Activated naive CD4-positive, alpha-beta T cell treated with Interleukin-2 at 50 U/mL for 16 hours (primary cell): ENCODE results near the gene PIP4K2A.
"Not testable (repeated sequence)": the region's sequence is repeated elsewhere in the genome, so short reads cannot be mapped to it uniquely, and the experiment has no call there.

ENCODE experiments used
- DNase-seq: peaks from one replicate; pipeline ENCODE4 v3.0.0-alpha.2; 2020

Gene PIP4K2A

DNA sequence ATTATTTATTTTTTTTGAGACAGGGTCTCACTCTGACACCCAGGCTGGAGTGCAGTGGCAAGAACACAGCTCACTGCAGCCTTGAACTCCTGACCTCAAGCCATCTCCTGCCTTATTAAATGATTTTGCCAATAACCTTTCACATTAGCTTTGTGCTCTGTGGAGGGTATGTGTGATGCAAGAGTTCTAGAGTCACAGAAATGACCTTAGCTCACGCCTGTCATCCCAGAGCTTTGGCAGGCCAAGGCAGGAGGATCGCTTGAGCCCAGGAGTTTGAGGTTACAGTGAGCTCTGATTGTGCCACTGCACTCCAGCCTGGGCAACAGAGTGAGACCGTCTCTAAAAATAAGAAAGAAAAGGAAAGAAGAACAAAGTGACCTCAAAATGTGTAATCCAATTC lies 4.3 kb upstream of the PIP4K2A start:
- DNase-seq = not testable (repeated sequence)

DNA sequence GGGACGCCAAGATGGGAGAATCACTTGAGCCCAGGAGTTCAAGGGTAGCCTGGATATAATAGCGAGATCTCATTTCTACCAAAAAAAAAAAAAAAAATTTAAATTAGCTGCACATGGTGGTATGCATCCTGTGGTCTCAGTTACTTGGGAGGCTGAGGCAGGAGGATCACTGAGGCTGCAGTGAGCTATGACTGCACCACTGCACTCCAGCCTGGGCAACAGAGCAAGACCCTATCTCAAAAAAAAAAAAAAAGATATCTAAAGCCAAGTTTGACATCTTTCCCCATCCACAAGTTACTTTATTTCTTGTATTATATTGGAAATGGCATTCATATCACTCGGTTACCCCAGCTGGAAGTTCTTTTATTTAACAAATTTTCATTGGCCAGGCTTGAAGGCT lies 3.4 kb upstream of the PIP4K2A start:
- DNase-seq = no peak

DNA sequence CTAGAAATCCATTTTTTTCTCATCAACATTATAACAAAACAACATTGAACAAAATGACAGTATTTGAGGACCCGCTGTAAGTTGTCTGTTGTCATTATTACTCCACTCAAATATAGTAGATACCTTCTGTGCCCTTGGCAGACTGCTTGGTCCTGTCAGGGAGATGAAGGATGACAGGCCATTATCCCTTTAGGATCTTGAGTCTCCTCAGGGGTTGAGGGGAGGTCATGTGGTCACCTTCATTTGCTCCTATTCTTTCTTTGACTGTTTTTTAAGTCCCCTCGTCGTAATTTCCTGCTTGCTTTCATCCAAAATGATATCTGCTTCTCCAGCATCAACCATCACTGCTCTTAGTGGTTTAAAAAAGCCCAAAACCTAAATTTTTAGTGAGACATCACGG lies 2.6 kb upstream of the PIP4K2A start:
- DNase-seq = no peak

DNA sequence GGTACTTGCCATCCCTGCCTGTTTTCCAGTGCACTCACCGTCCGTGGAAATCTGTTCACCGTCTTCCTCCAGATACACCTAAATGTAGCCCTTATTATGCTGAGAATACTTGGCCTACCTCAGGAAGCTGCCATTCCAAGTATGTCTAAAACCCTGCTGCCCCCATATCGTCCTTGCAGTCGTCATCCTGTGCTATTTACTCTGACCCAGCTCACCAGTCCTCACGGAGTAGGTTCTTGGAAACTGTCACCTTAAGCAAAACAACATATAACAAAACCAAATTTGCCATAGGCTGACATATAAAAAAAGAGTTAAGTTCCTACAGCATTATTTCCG lies 880 bp upstream of the PIP4K2A start:
- DNase-seq = no peak

DNA sequence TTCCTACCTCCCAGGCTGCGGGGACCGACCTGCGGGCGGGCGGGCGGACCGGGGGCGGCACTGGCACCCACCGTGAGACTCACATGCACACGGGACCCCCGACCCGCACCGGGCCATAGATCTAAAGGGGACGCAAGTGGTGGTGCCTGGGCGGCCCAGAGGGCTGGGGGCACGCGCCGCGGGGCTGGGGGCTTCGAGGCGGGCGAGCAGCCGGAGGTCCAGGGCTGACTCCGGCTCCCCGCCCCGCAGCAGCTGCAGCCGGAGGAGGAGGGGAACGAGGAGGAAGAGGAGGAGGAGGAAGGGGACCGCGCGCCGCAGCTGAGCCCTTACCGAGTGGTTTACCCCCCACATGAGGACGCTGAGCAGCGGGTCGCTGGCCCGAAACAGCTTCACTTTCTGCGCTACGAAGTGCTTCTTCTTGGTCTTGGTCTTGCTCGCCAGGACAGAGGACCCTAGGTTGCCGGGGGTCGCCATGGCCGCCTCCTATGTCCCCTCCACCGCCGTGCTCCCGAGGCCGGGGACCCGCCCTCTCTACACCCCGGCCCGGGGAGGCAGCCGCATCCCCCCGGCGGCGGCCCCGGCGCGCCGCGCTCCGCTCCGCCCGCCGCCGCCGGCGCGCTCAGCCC lies 412 bp downstream of the PIP4K2A start:
- DNase-seq = peak; percentile 45

DNA sequence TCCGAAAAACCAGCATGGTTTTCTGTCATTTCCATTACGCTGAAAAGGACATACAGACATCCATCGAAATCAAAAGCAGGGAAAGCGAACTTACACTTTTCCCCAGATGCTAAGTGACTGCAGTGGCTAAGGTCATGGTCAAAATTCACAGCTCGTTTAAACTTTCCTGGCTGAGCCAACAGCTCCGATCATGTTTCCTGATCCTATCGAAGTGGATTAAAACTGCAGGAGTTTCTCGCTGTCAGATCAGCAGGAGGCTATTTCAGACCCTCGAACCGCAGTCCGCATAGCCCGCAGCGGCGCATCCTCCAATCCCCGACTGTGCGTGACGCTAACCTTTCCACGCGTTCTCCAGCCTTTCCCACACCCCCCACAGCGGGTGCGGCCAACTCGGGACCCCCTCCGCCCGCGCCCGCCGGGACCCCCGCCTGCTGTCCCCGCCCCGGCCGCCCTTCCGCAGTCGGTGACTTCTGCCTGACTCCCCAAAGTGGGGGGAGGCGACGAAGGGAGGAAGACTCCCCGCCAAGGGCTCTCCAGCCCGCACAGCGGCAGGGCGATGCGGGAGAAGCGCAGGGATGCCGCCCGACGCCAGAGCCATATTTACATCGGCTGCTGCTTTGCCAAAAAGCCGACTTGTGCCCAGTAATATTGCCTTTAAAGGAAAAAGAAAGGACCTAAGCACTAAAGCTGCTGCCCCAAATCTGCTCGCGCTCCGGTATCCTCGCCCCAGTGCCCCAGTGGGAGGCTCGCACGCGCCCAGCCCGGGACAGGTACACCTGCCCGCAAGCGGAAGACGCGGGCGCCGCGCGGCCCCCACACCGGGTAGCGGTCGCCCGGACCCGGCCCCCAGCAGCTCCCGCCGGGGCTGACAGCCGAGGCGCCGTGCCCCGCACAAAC lies 1.2 kb downstream of the PIP4K2A start:
- DNase-seq = peak; percentile 52

DNA sequence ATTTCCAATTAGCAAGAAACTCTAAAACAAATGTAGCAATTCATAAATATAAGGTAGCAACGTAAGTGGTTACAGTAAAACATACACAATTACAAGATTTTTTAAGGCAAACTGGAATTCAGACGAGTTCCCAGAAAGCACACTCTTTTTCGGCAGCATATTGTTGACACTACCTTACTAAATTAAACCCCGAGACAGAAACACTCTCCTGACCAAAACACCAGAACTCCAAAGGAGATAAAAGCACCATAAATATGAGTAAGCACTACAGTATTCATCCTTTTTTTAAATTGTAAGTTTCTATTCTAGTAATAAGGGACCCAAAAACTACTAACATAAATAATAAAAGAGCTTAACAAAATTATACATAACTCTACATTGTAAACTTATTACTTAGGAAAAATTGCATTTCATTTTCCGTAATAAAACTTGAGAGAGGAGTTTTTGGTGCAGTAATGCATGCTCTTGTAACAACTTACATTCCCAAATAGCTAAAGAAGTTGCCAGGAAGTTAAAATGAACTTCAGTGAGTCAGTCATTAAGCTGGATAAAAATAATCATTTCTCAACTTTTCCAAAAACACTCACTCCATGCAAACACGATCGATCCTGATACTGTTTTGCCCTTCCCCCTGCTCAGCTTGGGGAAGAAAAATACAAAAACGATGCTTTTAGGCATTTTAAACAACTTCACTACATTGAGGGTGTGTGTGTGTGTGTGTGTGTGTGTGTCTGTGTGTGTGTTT lies 2.0 kb downstream of the PIP4K2A start:
- DNase-seq = no peak

DNA sequence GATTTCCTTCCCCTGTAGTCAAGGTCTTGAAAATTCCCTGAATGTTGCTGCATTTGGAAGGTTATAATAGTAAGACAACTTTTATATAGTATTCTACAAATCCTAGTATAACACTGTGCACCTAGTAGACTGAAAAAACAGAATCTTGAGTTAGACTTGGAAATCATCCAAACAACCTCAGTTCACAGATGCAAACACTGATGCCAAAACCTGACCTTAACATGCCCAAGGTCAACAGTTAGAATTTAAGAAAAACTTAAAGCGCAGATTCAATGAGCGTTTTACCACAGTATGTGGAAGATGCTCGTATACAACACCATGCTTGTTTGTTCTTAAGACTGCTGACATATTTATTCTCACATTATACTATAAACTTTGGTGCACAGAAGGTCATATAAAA lies 3.0 kb downstream of the PIP4K2A start:
- no peak for DNase-seq

DNA sequence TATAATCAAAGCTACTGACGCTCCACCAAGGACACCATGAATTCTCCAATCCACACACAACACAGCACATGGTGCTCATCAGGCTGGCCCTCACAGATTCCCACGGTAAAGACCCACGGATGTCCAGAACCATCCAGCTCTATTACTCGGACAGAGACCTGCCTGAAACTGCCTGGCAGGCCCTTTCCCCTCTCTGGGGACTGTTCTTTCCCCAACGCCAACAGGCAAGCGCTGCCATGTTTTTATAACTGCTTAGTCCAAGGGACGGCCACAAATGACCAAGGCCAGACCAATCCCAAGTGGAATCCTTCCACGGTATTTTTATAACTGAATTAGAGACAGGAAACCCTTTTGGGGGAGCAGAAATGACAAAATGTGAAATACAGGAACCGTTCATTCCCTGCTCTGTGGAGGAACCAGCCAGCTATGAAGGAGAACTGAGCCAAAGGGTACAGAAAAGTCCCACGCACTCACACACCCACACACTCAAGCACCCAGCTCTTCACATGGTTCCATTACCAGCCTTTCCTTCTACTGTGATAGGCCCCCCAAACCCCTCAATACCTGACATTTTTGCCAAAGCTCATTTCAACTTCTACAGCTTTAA lies 4.1 kb downstream of the PIP4K2A start:
- no peak for DNase-seq

DNA sequence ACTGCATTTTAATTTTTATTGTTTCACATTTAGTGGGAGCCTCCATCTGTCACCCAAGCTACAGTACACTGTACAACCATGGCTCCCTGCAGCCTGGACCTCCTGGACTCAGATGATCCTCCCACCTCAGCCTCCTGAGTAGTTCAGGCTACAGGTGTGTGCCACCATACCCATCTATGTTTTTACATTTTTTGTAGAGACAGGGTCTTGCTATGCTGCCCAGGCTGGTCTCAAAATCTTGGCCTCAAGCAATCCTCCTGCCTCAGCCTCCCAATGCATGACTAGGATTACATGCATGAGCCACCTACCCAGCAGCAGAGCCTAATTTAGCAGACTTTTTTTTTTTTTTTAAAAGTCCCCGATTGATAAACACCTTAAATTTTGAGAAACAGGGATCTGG lies 5.6 kb downstream of the PIP4K2A start:
- DNase-seq = no peak

DNA sequence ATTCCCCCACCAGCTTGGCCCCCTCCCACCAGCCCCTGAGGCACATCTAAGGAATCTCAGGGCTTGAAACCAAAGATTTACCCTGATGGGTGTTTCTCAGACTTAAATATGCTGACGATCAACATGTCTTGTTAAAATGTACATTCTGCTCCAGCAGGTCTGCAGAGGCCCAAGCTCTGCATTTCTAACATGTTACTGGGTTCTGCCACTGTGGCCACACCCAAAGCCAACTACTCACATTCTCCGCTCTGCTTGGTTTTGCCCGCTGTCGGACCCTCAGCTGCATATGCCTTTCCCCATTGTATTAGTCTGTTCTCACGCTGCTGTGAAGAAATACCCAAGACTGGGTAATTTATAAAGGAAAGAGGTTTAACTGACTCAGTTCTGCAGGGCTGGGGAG lies 8.9 kb downstream of the PIP4K2A start:
- DNase-seq = no peak

DNA sequence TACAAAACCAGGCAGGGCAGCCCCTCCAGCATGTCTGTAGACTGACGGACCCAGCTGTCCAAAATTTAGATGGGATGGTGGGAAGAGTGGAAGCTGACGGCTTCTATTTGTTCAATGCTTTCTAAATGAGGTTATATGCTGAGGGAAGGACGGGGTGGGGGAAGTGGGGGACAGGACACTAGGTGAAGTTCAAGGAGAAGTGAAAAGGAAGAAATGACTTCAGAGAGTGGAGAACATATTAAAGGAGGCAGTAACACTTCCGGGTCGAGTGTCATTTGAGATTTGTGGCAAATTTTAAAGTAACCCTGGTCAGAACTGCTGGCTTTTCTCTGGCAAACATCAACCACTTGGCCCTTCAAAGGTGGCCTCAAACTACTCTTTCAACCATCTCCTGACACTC lies 9.4 kb downstream of the PIP4K2A start:
- DNase-seq = no peak

DNA sequence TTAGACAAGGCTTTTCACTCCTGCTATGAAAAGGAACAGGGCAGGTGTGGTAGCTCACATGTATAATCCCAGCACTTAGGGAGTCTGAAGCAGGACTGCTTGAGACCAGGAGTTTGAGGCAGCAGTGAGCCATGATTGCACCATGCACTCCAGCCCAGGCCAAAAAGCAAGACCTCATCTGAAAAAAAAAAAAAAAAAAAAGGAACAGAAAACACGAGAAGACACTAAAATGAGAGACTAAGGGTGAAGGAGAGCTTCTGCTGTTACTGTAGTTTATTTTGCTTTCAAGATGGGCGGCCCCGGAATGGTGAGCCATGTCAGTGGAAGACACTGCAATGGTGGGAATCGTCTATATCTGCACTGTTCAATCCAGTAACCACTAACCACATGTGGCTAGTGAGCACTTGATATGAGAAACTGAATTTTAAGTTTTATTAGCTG lies 9.9 kb downstream of the PIP4K2A start:
- no peak for DNase-seq

DNA sequence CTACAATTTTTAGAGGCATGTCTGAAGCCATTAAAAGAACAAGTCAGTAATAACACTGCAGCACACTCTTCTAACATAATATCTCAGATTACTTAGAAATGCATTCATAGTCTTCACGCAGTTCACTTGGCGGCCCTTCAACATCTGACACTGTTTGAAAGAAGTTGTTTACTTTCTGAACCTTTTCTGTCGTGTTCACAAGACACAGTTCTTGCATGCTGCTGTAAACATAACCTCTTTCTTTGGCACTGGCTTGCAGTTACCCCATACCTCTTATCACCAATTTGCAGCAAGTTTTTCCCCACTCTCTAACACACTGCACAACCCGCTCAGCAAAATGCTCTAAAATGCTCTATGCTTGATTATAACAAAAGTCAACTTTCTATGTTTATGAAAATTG lies 12.0 kb downstream of the PIP4K2A start:
- DNase-seq = no peak

DNA sequence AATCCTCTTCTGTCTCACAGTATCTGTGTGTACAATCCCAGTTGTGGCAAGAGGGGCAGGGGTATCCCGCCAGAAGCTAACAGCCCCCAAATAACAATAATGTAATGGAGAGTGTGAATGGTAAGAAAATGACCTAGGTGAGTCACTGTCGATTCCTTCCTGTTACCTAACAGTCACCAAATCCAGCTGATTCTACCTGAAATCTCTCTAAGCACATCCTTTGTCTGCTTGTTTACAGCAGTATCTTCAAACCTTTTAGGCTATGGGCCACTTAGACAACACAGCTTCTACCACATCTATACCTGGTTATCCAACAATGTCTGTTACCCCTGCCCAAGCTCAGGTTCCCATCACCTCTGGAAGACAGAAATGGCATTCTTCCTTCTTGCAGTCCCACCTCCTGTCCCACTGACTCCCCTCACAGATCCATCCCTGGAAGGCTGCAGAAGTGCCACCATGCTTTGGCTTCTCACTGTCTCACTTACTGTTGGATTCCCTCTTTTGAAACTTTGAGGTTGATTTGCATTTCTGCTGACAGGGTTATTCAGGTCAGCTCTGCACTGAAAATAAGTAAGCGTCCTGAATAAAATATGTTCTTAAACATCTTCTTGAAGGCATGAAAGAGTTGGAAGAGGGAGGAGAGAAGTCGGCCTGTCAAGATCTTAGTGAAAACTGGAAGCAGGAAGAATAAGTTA lies 13.1 kb downstream of the PIP4K2A start:
- no peak for DNase-seq

DNA sequence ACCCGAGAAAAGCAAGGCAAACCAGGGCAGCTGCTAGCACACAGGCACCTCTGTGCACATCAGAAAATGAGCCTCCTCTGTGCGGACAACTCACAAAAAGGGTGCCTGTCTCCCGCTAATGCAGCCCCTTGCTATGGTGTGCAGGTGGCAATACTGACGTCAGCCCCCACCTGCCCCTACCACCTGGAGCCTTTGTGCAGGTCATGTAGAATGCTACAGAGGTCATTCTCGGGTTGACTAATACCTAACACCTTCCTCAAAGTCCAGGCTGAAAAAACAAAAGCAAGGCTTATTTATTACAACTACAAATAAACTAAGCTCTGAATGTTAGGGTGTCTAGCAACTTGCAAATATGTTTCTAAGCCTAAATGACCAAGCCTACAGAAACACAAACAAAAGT lies 13.9 kb downstream of the PIP4K2A start:
- no peak for DNase-seq

DNA sequence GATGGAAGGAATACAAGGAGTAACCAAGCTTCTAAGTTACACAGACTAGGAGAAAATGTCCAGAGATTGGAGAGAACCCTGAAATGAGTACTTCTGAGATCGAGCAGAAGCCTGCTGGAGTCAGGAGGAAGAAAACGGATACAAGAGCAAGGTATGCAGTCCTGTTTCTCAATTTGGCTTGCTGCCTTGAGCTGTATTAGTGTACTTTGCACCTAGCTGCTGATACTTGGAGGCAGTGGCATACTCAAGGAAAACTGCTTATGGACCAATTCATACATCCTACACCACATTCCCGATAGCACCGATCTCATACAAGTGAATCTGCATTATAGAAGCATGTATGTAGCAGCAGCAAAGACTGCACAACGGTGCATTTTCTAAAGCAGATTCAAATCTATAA lies 14.4 kb downstream of the PIP4K2A start:
- no peak for DNase-seq

DNA sequence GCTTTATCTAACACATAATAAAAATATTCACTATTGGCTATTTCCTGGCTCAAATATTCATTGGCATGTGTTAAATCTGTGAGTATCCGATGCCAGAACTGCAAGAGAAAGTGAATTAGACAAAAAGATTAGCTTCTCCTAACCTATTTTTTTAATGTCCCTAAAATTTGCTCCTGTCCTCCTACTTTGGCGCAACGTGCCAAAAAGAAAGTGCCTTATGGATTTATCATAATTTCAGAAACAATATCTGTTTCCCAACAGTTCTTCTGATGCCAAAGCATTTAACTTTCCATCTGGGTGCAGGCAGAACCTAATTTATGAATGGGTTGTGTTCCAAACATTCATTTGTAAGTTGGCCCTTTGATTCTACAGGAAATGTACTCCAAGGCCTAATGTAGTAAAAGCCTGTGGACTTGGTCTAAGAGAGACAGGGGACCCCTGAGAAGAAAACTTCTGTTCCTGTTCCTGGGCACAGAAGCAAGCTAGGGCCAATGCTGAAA lies 15.4 kb downstream of the PIP4K2A start:
- no peak for DNase-seq

DNA sequence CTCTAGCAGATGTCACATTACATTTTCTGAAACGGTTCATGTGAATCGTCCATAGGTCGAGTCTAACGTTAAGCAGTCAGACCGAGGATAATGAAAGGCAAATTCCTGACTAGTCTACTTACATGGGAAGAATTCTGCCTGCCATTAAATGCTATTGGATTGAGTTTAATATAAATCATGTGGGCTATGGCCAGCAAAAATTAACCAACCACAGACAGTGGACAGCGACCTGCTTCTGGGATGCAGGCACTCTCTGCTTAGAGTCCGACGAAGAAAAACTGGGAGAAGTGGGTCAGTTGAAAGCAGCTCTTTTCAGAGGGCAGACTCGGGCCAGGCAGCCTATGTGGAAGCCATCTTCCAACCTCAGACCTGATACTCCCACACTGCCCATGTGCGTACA lies 16.6 kb downstream of the PIP4K2A start:
- DNase-seq = no peak

DNA sequence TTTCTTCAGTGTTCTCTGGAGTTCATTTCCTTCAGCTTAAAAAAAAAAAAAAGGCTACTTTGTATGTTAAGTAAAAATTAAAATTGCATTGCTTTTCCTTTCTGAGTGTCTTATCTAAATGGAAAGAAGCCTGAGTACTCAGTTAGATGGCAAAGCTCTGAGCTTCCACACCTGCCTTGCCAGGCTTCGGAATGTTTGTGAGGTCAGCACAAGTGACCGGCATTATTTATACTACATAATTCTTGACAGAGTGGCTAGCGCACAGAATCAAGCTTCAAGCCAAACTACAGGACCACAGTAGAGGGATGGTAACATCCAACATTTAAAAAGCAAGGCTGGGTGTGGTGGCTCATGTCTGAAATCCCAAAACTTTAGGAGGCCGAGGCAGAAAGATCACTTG lies 17.3 kb downstream of the PIP4K2A start:
- no peak for DNase-seq

DNA sequence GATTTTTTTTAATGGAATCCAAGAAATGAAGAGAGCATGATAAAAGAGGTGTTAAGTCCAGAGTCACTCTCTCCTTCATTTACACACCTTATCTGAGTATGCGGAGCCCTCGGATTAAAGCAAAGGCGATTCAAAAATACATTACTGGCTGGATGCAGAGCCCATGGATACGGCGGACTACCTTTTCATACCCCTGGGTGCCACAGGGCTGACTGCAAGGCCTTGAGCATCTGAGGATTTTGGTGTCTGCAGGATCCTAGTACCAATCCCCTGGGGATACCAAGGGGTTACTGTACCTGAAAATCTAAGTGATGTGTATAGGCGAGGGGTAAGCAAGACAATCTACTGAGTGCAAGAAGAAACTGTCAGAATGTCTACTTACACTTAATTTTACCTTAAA lies 20.5 kb downstream of the PIP4K2A start:
- no peak for DNase-seq

DNA sequence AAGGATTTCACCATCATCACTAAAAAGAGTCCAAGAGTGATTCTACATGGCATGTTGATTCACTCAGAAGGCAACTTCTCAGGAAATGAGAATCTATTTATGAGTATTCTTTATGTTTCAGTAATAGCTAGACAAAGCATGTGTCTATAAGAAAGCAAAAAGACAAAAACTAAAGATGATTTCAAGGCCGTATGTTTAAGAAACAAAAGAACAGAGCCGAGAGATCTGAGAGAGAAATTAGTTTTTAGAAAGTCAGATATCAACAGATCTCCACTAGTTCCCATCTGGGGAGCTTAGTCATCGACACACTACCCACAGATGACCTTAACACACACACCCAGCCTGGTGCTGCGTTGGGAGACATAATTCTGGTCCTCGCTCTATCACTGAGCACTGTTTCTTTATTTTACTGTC lies 21.0 kb downstream of the PIP4K2A start:
- DNase-seq = peak; percentile 45

DNA sequence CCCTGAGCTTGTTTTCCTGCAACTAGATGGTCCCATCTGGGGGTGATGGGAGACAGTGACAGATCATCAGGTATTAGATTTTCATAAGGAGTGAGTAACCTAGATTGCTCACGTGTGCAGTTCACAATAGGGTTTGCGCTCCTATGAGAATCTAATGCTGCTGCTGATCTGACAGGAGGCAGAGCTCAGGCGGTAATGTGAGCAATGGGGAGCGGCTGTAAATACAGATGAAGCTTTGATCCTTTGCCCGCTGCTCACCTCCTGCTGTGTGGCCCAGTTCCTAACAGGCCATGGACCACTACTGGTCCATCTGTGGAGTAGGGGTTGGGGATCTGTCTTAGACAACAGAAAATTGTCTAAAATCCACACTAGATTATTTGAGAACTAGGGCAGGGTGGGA lies 22.3 kb downstream of the PIP4K2A start:
- DNase-seq = not testable (repeated sequence)
